ENCODE results near the gene ZNF276.

The ZNF276 gene

DNA sequence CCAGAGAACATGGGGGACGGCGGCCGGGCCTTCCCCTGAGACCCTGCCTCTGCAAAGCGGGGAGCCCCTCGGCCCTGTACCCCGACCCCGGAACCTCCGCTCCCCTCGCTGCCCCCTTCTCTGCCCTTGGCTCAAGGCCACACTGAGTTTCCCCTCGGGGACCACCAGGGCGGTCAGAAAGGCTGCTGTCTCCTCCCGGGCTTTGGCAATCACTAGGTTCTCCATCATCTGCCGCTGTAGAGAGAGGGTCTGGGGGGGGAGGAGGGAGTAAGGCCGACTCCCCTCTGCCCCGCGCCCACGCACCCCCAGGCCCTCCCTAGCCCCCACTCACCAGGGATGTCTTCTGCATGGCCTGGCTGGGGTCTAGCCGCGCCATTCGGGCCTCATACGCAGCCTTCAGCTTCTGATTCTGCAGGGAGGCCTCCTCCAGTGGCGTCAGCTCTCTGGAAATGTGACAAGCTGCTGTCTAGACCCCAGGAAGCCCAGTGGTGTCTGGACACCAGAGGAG is 9.0 kb upstream of the ZNF276 start:
- no peak for DNase-seq (ENCODE audit: low spot score)

GRCh38 chr16:89716493-89716892 is 4.8 kb upstream of the ZNF276 start:
- no peak for DNase-seq (ENCODE audit: low spot score)

DNA sequence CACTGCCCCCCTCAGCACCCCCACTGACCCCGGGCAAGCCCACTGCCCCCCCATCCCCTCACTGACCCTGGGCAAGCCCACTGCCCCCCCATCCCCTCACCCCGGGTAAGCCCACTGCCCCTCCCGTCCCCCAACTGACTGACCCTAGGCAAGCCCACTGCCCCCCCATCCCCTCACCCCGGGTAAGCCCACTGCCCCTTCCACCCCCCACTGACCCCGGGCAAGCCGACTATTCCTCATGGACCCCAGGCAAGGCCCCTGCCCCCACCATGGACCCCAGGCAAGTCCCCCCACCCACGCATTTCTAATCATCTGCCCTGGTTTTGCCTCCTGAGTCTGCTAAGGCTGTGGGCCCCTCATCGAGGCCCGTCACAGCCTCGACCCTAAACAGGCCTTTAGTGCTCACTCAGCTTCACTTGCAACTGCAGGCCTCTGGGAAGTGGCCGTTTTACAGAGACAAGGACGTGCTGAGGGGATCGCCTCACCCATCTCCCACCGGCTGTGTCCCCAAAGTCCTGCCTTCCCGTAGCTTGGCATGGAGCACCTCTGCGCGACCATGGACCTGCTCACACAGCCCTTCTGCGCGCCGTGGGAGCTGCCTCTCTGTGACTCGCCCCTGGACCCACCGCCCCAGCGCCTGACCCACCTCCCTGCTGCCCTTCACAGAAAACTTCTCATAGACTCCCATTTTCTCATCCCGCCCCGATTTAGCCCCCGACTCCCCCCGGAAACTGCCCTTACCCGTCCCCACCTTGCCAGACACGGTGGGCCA is 4.2 kb upstream of the ZNF276 start:
- DNase-seq (ENCODE audit: low spot score): no peak

DNA sequence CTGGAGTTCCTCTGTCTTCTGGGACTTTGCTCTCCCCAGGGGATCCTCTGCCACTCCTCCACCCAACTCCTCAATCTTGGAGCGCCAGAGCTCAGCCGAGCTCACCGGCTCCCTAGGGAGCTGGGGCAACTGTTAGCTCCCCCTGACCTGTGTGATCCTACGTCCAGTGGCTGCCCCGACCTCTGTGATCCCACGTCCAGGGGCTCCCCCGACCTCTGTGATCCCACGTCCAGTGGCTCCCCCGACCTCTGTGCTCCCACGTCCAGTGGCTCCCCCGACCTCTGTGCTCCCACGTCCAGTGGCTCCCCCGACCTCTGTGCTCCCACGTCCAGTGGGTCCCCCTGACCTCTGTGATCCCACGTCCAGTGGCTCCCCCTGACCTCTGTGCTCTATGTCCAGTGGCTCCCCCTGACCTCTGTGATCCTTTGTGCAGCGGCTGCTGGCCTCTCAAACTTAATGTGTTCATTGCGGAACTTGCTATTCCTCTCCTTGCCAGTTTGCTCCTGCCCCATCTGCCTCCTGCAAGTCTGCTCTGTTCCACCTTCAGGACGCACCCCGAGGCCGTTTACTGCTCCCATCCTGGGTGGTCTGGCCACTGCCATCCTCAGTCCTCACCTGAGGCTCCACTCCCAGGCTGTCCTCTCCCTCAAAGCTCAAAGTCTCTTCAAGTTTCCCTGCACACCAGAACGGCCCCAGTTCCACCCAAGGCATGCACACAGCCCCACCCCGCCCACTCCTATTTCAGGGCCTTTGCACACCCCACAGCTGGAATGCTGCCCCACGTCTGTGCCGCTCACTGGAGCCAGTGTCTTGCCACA is 3.4 kb upstream of the ZNF276 start:
- DNase-seq (ENCODE audit: low spot score): no peak

DNA sequence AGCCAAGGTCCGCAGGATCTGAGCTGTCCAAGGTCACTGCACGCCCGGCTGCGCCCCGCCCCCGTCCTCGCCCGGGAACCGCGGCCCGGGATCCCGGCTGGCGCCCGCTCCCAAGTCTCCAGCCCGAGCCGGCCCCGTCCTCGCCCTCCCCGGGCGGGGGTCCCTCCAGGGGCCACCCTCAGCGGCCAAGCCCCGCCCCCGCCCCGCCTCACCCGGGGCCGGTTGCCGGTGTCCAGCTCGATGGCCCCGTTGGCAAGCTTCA is 855 bp upstream of the ZNF276 start:
- DNase-seq (ENCODE audit: low spot score): peak; percentile 14

GRCh38 chr16:89721546-89722391 is 432 bp downstream of the ZNF276 start:
- peak; percentile 38 for DNase-seq (ENCODE audit: low spot score)

DNA sequence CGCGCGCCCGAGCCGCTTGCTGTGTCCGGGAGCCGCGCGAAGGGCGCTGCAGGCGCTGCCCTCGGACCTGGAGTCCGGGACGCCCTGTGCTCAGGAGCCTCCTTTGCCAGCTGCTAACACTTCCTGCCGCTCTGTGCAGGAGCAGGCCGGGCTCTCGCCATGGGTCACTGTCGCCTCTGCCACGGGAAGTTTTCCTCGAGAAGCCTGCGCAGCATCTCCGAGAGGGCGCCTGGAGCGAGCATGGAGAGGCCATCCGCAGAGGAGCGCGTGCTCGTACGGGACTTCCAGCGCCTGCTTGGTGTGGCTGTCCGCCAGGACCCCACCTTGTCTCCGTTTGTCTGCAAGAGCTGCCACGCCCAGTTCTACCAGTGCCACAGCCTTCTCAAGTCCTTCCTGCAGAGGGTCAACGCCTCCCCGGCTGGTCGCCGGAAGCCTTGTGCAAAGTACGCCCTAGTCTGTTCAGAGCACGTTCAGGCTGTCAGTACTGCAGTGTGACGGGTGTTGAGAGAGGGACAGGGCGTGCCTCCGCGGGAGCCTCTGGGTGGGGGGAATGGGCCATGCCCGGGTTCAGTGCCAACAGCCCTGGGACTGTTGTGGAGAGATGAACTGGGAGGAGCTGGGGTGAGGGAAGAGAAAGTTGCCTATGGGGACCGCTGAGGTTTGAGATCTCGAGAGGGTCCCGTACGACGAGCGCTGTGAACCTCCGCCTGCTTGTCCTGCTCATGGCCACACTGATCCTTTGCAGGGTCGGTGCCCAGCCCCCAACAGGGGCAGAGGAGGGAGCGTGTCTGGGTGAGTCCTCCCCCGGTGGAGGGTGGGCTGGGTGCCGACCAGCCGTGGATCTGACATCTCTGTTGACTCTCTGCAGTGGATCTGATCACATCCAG is 1.3 kb downstream of the ZNF276 start:
- DNase-seq (ENCODE audit: low spot score): peak; percentile 54

DNA sequence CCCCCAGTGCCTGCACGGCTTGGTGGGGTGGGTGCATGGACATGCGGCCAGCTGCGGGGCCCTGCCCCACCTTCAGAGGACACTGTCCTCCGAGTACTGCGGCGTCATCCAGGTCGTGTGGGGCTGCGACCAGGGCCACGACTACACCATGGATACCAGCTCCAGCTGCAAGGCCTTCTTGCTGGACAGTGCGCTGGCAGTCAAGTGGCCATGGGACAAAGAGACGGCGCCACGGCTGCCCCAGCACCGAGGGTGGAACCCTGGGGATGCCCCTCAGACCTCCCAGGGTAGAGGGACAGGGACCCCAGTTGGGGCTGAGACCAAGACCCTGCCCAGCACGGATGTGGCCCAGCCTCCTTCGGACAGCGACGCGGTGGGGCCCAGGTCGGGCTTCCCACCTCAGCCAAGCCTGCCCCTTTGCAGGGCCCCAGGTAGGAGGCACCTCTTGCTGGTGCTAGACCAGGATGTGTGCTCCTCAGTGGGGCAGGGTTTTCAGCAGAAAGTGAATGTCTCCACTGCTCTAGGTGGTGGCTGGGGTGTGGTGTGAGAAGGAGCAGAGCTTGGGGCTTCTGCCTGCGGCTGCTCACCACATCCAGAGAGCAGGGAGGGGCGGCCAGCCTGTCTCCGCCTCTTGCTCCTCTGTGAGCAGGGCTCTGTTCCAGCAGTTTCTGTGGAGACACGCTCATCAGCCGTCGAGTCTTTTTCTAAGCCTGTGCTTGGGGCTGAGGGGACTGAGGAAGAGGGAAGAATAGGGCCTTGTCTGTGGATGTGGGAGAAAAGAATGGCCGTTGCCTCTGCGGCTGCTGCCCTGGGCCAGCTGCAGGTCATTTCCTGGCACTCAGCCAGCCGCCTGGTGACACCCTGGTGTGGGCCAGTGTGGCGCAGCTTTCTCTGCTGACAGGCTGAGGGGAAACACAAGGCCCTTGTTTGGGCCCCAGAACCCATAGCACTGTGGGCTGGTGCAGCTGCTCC is 2.2 kb downstream of the ZNF276 start:
- DNase-seq (ENCODE audit: low spot score): peak; percentile 98

DNA sequence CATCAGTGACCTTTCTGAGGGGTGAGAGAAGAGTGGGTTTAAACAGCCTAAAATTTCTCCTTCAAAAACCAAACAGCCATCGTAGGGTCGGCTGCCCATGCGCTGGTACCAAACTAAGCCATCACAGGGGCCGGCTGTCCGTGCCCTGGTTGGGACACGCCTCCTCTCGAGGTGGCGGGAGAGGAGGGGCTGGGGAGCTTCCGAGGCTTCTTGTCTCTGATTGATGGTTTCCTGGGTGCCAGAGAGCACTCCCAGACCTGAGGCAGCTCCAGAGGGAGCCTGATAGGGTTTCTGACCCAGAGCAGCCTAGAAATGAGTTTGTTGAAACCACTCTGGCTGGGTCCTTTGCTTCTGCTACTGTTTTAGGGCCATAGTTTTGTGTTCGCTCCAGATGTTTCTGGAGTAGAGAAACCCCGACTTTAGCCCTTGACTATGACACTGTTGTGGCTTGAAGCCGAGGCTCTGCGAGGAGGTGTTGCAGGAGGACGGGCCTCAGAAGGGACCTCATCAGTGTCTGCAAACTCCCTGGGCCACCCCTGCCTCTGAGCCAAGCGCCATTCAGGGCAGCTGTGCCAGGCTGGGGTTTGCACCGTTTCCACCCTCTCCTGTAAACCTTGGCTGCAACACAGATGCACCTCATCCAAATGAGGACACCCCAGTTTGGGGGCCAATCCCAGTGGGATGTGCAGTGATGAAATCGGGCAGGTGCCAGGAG is 6.2 kb downstream of the ZNF276 start:
- DNase-seq (ENCODE audit: low spot score): no peak

DNA sequence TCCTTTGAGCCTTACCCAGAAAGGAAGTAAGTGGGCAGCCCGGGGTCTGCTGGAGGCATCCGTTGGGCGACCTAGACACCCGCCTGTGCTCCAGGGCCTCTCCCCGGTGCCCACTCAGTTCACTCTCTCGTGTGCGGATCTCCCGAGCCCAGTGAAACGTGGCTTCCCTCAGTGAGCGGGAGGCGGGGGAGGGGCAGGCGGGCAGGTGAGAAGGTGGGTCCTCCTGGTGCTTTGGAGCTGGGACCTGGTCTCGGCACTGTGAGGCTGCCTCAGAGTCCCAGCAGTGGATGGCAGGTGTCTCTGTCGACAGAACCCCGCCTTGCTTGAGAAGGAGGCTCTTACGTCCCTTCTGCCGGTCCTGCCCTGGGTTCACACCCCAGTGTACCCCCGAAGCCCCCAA is 8.0 kb downstream of the ZNF276 start:
- DNase-seq (ENCODE audit: low spot score): no peak

GRCh38 chr16:89729863-89730593 is 8.7 kb downstream of the ZNF276 start:
- DNase-seq (ENCODE audit: low spot score): no peak

DNA sequence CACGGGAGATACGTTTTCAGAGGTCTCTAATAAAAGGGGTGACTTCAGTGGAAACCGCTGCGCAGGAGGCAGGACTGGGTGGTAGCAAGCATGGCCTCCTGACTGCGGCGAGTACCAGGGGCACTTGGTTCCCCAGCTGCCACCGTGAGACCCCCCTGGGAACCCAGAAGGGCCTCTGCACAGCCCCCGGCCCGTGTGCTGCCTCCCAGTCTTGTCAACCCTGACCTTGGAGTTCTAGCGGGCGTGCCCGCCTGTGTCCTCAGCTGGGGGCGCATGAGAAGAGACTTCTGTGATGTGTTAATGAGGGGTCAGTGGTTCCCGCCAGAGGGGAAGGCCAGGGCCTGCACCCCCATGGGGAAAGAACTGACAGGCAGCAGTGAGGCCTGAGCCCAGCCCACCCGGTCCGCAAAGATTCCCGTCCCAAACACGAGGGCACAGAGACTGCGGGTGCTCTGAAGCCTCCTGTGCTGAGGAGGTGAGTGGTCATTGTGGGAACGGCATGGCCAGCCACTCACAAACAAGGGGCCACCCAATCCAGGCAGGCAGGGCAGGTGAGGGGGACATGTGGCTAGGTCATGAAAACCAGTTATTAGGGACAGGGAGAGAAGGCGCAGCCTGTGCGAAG is 9.4 kb downstream of the ZNF276 start:
- no peak for DNase-seq (ENCODE audit: low spot score)

DNA sequence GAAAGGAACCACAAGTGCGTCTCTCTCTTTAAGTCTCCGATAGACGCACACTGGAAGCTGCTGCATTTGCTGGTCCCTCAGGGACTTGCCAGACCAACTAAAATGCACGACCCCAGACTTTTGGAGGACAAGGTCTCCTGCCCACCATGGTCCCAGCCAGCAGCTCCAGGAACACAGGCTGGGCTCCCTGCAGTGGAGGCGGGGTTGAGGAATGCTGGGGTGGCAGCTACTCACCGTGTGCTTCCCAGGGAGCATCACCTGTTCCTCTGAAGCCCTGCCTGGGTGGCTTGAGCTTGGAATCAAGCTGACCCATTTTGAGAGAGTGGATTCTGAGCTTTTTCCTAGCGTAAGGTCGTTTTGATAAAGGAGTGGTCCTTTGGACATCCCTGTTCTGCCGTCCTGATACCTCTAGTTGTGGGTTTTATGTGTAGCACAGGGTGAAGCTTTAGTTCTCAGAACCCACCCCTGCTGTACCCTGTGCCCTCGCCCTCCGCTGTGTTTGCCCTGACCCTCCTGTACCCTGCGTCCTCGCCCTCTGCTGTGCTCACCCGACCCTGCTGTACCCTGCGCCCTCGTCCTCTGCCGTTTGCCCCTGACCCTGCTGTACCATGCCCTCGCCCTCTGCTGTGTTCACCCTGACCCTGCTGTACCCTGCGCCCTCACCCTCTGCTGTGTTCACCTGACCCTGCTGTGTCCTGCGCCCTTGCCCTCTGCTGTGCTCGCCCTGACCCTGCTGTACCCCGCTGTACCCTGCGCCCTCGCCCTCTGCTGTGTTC is 11.0 kb downstream of the ZNF276 start:
- DNase-seq (ENCODE audit: low spot score): no peak

GRCh38 chr16:89732918-89733242 is 11.5 kb downstream of the ZNF276 start:
- no peak for DNase-seq (ENCODE audit: low spot score)

GRCh38 chr16:89733322-89733721 is 12.0 kb downstream of the ZNF276 start:
- DNase-seq (ENCODE audit: low spot score): no peak

- DNase-seq (ENCODE audit: low spot score): no peak
These were observed 12.5 kb downstream of the ZNF276 start for GRCh38 chr16:89733792-89734191.

DNA sequence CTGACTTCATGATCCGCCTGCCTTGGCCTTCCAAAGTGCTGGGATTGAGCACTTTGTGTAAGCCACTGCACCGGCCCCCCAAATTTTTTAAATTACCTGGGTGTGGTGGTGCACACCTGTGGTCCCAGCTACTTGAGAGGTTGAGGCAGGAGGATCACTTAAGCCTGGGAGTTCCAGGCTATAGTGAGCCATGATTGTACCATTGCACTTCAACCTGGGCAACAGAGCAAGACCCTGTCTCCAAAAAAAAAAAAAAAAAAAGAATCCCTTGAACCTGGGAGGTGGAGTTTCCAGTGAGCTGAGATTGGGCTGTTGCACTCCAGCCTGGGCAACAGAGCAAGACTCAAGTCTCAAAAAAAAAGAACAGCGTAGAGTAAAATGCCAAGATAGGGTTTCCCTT is 15.2 kb downstream of the ZNF276 start:
- DNase-seq (ENCODE audit: low spot score): no peak

Measured in Ammon's horn (tissue), 1 donor.